Activated CD4-positive, CD25-positive, alpha-beta regulatory T cell treated with anti-CD3 and anti-CD28 coated beads, Interleukin-2, amount 50 U/mL, for 24 hours (primary cell): ENCODE results near the gene AGBL4.

Source experiments
- ATAC-seq, 2 donors: fragments of 150-1000 bp; cut with Tn5 transposase; one replicate each; pipeline ENCODE4 v1.10.0; 2021; ENCODE audit warnings: mild to moderate bottlenecking in 1 of 2, moderate library complexity in 1 of 2

Gene AGBL4

DNA sequence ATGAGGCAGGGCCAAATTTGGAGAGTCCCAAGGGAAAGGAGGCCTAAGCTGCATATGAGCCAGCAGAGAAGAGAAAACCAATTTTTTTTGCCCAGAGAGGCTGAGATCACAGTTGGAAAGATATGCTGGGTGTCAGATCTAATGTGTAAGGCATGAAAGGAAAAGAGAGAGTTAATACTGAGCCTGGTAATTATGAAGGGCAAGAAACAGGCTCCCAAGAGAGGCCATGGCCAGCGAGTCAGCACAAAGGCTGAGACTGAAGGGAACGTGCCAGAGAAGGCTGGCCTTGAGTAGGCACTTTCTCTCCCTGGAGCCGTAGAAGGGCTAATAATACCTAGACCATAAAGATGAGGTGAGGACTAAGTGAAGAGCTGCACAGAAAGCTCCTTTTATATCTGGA lies 1215.3 kb downstream of the AGBL4 start:
- no peak for ATAC-seq

DNA sequence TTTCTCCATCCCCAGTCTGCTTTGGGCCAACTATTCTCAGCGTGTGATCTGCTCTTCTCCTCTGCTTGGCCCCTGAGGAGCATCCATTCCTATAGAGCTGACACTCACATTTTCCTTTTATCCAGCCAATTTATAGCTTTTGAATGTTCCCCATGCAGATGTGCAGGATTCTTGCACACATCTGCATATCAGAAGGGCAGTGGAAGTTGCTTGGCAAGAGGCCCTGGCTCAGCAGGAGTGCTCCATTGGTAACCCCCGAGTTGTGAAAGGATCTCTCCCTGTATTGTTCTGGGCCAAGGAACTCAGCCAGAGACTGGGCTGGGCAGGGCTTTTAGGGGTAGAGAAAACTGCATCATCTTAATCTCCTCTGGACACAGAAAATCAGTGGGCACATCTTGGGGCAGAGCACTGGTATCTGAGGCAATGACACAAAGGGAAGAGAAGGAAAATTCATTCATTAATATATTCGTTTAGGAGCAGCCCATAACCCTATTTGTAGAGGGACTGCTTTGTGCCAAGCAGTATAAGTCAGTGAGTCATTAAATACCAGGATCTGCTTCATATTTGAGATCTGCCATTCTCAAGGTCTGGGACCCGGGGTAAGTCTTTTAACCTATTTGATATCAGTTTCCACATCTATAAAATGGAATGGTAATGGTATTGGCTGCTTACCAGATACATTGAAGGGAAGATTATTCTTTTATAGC lies 1216.0 kb downstream of the AGBL4 start:
- no peak for ATAC-seq

DNA sequence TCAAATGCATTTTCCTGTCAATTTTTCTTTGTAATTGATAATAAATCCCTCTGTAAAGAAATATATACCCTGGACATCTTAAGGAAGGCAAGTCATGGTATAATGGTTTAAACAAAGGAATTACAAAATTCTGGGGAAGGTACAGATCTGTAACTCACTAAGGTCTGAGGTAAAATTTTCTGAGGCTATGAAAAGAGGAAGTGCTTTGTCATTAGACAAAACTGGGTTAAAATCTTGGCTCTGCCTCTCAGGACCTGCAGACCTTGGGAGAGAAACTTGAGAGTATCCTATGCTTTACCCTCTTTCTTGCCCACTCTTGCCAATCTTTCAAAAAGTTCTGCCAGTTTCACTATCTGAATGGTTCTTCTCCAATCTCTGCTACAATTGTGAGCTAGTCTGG lies 1220.3 kb downstream of the AGBL4 start:
- ATAC-seq: no peak

DNA sequence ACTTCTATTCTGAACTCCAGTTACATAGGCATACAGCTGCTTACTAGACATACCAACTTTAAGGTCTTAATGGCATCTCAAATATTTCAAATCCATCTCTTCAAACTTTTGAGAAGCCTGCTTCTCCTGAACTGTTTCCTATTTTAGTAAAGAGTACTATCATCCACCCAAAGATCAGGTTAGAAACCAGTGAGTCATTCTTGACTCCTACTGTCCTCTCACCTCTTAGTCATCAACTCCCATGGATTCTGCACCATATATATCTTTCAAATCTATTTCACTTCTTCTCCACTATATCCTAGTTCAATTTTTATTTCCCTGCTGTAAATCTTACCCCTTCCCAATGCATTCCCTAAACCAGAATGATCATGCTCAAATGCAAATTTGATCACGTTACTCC lies 1228.9 kb downstream of the AGBL4 start:
- no peak for ATAC-seq

DNA sequence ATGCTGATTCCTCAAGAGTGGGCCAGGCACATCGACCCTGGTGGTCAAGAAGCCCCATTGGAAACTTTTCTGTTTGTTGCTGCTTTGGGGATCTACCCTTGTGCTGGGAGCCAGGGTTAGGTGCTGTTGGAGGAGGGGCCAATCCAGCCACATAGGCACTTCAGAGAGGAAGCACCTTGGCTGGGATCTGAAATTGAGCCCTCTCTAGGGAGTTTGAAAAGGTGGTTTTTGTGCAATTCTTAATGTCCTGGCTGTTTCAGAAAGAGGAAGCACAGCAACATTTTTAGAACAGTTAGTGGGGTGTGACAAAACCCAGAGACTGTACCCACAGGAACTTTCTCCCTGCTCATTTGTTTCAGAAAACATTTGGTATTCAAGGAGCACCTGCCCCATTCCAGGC lies 1229.9 kb downstream of the AGBL4 start:
- peak; percentile 25 to 38 for ATAC-seq

DNA sequence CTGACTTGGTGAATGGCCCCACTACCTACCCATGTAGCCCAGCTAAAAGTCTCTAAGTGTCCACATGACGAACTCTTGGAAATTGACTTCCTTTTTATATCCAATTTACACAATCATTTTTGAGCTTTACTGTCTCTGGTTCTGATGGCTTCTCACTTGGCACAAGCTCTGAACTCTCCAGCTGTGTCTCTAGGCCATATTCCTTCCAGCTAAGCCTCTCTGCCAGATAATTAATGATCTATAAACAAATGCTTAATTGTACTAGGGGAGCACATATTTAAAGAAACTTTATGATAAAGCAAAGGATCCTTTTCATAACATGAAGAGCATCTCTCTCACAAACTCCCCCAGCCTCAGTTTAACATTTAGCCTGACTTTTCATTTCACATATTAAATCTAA lies 1230.8 kb downstream of the AGBL4 start:
- no peak for ATAC-seq

DNA sequence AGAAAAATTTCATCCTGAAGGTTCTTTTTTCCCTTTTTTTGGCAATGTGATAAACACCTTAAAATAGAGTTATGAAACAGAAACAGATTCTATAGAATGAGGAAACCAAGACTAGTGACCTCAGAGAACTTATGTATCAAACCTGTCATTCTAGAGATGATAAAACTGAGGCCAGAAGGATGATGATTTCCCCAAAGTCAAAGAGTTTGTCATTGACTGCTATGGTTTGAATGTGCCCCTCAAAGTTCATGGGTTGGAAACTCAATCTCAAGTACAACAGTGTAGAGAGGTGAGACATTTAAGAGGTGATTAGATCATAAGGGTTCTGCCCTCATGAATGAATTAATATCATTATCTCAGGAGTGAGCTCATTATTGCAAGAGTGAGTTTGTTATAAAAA lies 1233.4 kb downstream of the AGBL4 start:
- ATAC-seq: peak; percentile 19 to 44

DNA sequence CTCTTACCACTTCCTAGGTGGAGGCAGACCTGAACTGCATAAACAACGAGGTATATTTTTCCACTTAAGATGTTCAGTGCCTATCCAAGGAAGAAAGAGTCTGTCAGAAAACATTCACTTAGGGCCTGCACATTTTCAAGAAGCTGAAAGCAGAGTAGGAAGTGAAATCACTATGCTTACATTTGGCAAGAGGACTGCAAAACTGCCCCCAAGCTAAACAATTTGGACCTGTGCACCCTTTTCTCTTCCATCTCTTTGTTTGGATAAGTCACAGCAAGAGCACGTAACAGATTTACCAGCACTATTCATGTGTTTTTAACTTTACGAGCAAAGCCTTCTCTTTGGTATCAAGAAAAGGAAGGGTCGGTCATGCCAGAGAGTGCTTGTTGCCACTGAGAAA lies 1233.9 kb downstream of the AGBL4 start:
- ATAC-seq: no peak

DNA sequence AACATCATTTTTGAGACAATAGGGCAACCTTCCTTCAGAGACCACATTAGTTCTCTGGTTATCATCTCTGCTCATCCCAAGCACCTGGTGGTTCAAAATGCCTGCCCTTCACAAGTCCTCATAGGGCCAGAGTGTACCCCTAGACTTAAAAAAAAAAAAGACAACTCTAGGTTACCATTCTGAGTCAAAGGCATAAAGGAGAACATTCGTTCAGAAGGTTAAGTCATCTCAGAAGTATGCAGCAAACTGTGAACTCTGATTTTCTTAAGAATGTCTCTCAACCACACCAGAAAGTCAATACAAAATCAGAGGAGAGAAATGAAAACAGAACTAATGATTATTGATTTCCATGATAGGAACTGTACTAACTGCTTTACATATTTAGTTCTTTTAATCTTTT lies 1237.9 kb downstream of the AGBL4 start:
- ATAC-seq: peak in 1 of 2 donors; percentile 41

DNA sequence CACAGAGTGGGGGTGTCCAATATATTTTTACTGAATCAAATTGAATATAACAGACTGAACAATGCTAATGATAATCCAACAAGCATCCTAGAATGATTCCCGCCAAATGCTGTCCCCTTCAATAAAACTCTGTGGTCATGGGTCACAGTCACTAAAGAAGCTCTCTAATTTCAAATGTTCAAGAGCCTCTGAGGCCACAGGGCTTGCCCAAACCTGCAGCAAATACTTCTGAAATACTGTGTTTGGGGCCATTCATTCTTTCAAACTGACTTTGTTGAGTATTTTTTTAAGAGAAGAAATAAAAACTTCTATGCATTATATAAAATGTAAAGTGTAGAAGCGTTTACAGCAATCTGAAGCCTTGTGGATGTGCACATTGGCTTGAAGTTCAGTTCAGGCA lies 1239.5 kb downstream of the AGBL4 start:
- ATAC-seq: no peak

DNA sequence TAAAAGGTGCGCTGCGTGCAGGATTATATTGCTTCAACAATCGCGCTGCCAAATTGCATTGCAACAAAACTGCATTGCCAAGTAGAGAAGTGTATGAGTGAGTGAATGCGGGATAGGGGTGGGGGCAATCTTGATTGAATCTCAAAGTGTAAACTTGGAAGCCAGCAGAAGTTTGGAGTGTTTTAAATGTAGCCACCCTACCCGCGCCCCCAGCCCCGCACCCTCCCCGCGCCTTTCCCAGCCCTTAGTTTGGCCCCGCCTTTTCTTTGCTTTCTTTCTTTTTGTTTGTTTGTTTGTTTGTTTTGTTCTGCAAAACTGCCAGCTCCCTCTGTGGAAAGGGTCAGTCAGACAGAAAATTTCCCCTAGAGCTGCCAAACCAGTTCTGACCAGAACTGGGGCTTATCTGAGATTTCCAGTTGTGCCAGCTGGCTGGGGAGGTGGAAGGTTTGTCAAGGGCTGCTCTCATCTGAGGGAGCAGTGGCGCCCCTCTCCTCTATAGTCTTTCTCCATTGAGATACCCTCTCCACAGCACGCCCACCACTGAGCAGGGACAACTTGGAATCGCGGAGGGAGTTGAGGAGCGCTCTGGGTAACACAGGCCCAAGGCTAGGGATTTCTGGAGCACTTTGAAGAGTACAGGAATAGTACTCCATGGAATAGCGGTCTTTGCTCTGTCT lies 1246.4 kb downstream of the AGBL4 start:
- no peak for ATAC-seq

DNA sequence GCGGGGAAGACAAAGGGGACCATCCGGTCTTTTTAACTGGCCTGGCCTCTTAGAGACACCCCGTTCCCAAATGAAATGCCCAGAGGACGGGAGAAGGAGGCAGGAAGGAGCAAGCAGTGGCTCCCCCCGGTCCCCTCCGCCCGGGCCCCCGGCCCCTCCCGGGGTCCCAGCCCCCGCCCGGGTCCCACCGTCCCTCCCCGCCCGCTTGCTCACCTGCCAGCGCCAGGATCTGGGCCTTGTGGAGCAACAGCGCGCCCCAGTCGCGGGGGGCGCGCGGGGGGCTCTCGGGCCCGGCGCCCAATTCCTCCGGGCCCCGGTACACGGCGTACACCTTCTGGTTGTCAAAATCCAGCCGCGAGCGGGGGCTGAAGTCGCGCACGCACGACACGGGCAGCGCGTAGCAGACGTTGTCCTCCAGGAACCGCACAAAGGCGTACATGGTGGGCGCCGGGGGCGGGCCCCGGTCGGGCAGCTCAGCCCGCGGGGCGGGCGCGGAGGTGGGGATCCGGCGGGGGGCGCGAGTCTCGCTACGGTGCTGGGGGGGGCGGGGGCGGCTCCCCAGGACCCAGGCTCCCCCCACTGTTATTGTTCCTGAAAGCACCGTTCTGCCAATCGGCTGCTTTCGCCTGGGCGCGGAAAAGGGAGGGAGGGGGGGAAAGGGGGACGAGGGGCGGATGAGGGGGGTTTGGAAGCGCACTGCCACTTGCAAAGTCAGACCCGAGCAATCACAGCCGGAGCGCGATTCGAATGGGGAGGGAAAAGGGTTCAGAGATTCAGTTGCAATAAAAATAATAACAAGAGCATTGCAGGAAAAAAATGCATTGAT lies 1247.1 kb downstream of the AGBL4 start, which contains the start of gene BEND5:
TSS of gene BEND5 (minus strand) at position 499 of the 826 bp plus-strand sequence. CDS start at position 439, 60 bp downstream.
- ATAC-seq: peak; percentile 20 to 47

DNA sequence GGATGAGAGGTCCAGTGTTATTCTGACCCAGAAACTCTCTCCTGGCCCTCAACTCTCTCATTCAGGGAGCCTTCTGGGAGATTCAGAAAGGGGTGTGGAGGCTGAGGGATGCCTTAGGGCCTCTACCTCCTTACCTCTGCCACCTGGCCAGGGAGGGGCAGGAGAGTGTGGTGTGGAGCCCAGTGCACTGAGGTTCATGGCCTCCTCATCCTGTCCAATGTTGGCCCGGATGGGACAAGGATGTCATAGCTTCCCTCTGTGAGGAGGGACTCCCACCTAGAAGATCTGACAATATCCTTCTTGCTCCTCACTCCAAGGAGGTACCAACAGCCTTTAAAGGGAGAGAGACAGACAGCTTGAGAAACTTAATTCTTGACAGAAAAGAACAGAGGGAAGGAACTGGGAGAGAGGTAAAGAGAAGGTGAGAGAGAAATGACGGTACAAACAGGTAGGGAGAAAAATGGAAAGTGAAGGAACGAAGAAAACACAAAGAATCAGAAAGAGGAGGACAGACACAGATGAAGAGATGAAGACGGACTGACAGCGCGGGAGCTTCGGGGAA lies 1247.8 kb downstream of the AGBL4 start:
- peak in 1 of 2 donors; percentile 27 for ATAC-seq

DNA sequence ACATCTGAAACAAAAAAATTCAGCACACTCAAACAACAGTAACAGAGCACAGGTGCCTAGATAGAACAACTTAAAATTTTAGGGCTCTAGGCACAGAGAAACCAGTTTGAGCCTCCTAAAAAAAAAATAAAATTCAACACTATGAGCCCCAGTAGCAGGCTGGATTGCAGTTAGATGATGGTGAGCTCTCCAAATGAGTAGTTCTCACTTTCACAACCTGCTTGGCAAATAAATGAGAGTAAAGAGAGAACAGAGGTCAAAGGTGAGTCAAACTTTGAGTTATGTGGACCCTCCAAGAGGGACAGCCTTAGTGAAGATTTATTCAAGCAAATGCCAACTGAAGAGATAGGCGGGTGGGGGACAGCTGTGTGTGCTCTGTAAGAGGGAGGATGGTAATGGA lies 1250.6 kb downstream of the AGBL4 start:
- ATAC-seq: no peak

DNA sequence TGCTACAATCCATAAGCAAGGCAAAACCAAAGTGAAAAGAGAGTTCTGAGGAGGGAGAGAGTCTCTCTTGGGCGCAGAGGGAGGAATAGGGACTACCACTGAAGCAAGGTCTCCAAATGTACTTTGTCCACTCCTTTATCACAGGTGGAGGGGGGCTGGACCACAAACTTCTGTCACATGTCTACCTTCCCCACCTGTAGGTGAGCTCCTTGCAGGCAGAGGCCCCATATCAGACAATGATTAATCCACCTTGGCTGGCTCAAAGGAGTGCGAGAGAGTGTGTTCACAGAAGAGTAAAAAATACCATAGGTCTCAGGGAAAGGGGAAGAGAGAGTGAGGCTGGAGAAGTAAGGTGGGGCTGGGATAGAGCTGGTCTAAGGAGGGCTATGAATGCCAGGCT lies 1251.5 kb downstream of the AGBL4 start:
- ATAC-seq: no peak

DNA sequence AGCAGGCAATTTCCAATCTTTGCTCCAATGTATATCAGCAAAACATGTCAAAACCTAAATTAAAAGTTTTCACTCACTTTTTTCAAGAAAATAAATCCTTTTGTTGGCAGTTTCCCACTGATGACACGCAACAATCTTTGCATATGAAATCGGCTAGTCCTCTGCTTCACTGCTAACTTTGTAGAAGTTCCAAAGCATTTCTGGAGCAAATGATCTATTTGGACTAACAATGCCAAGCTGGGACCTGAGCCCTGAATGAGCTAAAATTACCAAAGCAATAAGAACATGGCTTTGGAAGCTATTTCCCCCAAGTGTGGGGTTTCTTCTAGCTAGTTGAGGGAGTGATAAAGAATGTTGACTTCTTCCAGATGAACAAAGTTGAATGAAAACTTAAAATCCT lies 1252.2 kb downstream of the AGBL4 start:
- ATAC-seq: no peak

DNA sequence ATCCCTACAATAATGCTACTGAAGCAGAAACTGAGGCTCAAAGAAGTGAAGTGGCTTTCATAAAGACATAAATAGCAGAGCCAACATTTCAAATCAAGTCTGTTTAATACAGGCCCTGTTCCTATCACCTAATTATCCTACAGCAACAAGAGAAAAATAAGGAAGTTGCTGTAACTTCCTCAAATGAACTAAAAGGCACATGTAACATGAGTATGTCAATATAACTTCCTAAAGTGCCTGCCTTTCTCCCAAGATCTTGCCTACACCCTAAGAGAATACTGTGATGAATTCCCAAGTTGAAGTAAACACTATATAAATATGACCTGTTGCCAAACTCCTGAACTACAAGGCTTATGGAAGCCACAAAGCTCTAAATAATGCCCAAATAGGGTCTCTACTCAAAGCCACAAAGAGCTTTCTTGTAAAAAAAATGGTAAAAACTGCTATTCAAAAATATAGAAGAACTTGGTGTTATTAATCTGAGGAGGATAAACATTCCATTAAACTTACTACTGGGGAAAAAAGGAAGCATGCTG lies 1255.7 kb downstream of the AGBL4 start:
- ATAC-seq: no peak

DNA sequence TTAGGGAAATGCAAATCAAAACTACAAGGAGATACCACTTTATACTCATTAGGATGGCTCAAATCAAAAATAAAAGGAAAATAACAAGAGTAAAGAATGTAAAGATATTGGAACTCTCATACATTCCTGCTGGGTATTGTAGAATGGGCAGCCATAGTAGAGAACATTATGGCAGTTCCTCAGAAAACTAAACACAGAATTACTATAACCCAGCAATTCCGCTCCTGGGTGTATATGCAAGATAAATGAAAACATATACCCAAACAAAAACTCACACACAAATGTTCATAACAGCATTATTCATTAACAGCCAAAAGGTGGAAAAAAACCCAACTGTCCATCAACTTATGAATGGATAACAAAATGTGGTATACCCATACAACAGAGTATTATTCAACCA lies 1258.4 kb downstream of the AGBL4 start:
- ATAC-seq: no peak

DNA sequence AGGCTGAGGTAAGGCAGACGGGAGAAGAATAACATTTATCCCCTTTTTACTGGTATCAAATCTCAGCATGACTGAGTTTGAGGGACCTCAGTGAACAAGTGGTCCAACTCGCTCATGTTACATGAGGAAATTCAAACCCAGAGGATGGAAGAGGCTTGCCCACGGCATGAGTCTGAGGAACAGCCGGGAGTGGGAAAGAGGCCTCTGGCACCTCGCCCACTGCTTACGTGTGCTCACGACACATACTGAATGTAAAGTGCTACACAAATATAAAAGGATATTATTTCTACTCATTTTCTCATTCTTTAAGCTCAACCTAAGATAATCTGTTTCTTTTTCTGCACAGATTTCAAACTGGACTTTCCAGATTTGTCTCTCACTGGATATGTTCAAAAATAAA lies 1261.8 kb downstream of the AGBL4 start:
- ATAC-seq: no peak

DNA sequence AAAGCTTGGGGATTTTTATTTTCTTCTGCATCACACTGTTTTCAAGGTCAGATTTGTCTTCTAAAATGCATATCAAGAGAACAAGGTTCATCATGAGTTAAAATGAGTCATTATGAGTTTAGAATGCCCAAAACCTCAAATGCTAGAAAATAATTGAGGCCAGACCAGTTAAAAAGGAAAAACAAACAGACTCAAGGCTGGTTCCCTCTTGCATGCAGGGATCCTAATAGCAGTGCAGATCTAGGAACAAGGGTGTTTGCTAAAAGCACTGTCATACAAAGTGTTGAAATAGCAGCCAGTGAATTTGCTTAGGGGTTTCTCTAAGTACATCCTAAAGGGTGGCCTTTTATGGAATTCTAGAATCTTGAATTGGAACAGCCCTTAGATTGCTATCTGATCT lies 1262.3 kb downstream of the AGBL4 start:
- ATAC-seq: no peak

DNA sequence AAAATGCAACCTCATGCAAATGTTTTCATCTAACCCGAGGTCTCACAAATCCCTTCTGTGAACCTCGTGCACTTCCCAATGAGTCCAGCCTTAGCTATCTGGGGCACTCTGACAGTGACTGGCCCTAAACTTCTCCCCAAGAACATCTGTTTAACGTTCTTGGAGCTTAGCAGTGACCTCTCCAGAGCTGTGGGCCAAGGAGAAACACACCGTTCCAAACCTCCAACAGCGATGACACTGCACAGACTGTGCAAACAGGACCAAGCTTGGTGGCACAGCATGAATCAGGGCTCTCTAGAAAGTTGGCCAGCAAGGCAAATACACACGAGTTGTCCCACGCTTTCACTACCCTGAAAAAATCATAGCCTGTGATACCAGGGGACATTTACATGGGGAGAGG lies 1262.9 kb downstream of the AGBL4 start:
- no peak for ATAC-seq

DNA sequence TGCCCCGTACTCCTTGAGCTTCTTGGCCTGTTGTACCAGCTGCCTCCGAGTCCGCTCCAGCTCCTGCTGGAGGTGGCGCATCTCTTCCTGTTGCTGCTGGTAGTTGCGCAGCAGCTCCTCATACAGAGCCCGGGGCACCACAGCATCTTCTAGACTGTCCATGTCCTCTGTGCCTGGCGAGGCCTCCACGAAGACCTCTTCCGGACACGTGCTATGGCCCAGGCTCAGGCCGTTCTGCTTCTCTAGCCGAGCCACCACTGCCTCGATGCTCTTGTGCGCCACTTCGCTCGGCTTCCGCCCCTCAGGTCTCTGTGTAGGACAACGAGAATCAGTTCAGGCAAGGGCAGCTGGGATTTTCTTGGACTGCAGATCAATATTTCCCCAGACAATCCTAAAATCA lies 1264.8 kb downstream of the AGBL4 start:
- ATAC-seq: no peak

DNA sequence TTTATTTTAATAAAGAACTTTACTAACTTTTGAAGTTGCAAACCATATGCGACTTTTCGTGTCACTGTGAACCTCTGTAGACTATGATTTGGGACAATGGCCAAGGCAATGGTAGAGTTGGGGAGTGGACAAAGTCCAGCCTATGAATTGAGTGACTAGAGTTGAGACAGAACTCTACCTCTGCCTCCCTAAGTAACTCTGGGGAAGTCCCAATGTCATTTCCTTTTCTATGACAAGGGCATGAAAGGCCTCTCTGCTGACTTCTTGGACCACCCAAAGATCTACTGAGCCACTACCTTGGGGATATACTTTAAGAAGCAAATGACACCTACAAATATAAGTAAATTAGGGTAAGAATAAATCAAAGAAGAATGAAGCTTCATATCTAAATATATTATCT lies 1266.4 kb downstream of the AGBL4 start:
- ATAC-seq: no peak
